H1 (cell line): ENCODE measurements around the gene RAB31.

Source experiments
- CTCF ChIP-seq, 3 experiments: IDR thresholded peaks; 1 replicate in 2 of 3; 2 replicates in 1 of 3; pipeline versions ENCODE4 v1.5.1 to v1.6.1; 2011; ENCODE audit warnings: low read length in 3 of 3, mild to moderate bottlenecking in 3 of 3, inconsistent platforms in 2 of 3, low read depth in 1 of 3, moderate library complexity in 1 of 3; ENCODE audit not compliant: insufficient read depth in 1 of 3; ENCODE audit errors: control extremely low read depth in 1 of 3
- POLR2AphosphoS5 ChIP-seq: IDR thresholded peaks from 2 replicates; pipeline ENCODE4 v1.6.1; 2011; ENCODE audit warnings: low read depth, low read length
- RAD21 ChIP-seq, 2 experiments: IDR thresholded peaks in 1 of 2; conservative IDR thresholded peaks in 1 of 2; 2 replicates each; pipeline ENCODE4 v1.6.1; 2011; ENCODE audit warnings: low read depth in 2 of 2, low read length in 2 of 2, improper control_type of control experiment in 1 of 2, inconsistent platforms in 1 of 2, mild to moderate bottlenecking in 1 of 2, moderate library complexity in 1 of 2

GRCh38 chr18:9695605-9696004 lies 12.5 kb upstream of the RAB31 start:
- no peak for TF ChIP-seq POLR2AphosphoS5
- TF ChIP-seq CTCF (IDR thresholded peaks at IDR 0.05; ENCODE audit: control extremely low read depth in 1 of 3, insufficient read depth in 1 of 3, low read depth in 1 of 3, low read length in 3 of 3), result no peak
- TF ChIP-seq RAD21 (IDR thresholded peaks at IDR 0.05 in 1 of 2, conservative IDR thresholded peaks at IDR 0.05 in 1 of 2; ENCODE audit: low read depth in 2 of 2, low read length in 2 of 2), result no peak
